ENCODE results near the gene TXNDC2. TPM values are rescaled to one million over a fixed set of nuclear protein-coding genes. Genes with fewer than 3 reads are reported as not detected.

The TXNDC2 gene
- total RNA-seq, 1 experiment from 2014 or later = 0.28 TPM

GRCh38 chr18:9851511-9851910 is 34.3 kb upstream of the TXNDC2 start:
- Mint-ChIP-seq H3K4me1 (peaks cover 12 to 13% of the 10 kb centered on the region in 2 experiments), H3K9me3 (peaks cover 4 to 5% of the 10 kb centered on the region in 2 experiments; a peak in 4 of 5 replicates), H3K27me3 (ENCODE audit: low read depth) (no peaks in the 10 kb centered on the region), H3K27ac (no peak overlapping the region), H3K36me3 (ENCODE audit: insufficient read depth in 1 of 3, low read depth in 3 of 3) (peaks cover 2 to 6% (median 4%) of the 10 kb centered on the region in 3 experiments; a peak in 4 of 7 replicates), H3K4me3 (no peak overlapping the region)
- H4K91ac ChIP-seq (ENCODE audit: insufficient read length, low read depth, low read length) = no peak overlapping the region
- no peaks in the 10 kb centered on the region for H3K4me1 ChIP-seq (ENCODE audit: insufficient read depth, low read length)
- H3T11ph ChIP-seq (ENCODE audit: low read length) = no peak overlapping the region
- no peak overlapping the region for H2BK20ac ChIP-seq (ENCODE audit: low read depth, low read length, poor library complexity, severe bottlenecking)
- no CpG with 5 or more reads among the region's 2 CpGs for WGBS (ENCODE audit: extremely low coverage, insufficient read length, low lambda C conversion rate)
- no peak overlapping the region for H2BK12ac ChIP-seq (ENCODE audit: insufficient read length, low read depth, low read length)
- H3K56ac ChIP-seq (ENCODE audit: insufficient read length, low read depth, low read length) = no peak overlapping the region
- no peak overlapping the region for H2AFZ ChIP-seq (ENCODE audit: low read length)
- no peaks in the 10 kb centered on the region for H3K79me2 ChIP-seq (ENCODE audit: insufficient read depth, low read length)
- H3K27ac ChIP-seq (ENCODE audit: insufficient read length, low read depth, low read length) = no peak overlapping the region
- H3K9me3 ChIP-seq (ENCODE audit: control insufficient read depth, low read depth, low read length) = no peaks in the 10 kb centered on the region
- no peak overlapping the region for H3K4me2 ChIP-seq (ENCODE audit: insufficient read depth, insufficient read length, low read length)
- H4K5ac ChIP-seq (ENCODE audit: insufficient read length, low read depth, low read length) = no peak overlapping the region
- no peaks in the 10 kb centered on the region for H4K20me1 ChIP-seq (ENCODE audit: control insufficient read depth, insufficient read depth, insufficient read length)
- H2BK15ac ChIP-seq (ENCODE audit: low read depth, low read length) = no peak overlapping the region
- TF ChIP-seq CTCF (conservative IDR thresholded peaks at IDR 0.05) = no peak
- no peak overlapping the region for H2AK5ac ChIP-seq (ENCODE audit: insufficient read length, low read length)
- H3K18ac ChIP-seq (ENCODE audit: insufficient read length, low read depth, low read length) = no peak overlapping the region
- no peaks in the 10 kb centered on the region for H3K79me1 ChIP-seq (ENCODE audit: insufficient read depth, low read depth, low read length, poor library complexity, severe bottlenecking)
- H2BK120ac ChIP-seq (ENCODE audit: low read depth, low read length, poor library complexity, severe bottlenecking) = no peak overlapping the region
- H3K23ac ChIP-seq (ENCODE audit: insufficient read length, low read depth, low read length) = no peak overlapping the region
- H3K4ac ChIP-seq (ENCODE audit: low read depth, low read length) = no peak overlapping the region
- DNase-seq = no peak
- H3K9ac ChIP-seq (ENCODE audit: extremely low read depth, insufficient read length, low read length) = no peak overlapping the region
- H3K27me3 ChIP-seq (ENCODE audit: insufficient read depth, low read length) = no peaks in the 10 kb centered on the region
- H3K14ac ChIP-seq (ENCODE audit: insufficient read depth, low read length) = no peak overlapping the region
- no peak overlapping the region for H2BK5ac ChIP-seq (ENCODE audit: insufficient read length, low read length)
- no peak overlapping the region for H4K8ac ChIP-seq (replicated peaks; ENCODE audit: insufficient read length, low read depth, low read length)
- no peaks in the 10 kb centered on the region for H3K23me2 ChIP-seq (ENCODE audit: insufficient read length, low read depth, low read length, poor library complexity, severe bottlenecking)

Data from H9 (cell line).